Smooth muscle cell (in vitro differentiated cells): ENCODE results near the gene HTT. TPM values are rescaled to one million over a fixed set of nuclear protein-coding genes. Genes with fewer than 3 reads are reported as not detected.

Experiments
- DNase-seq: peaks from one replicate; lab custom pipeline; 2025; ENCODE audit not compliant: unreplicated experiment; lab: John Stamatoyannopoulos, UW
- H2AFZ ChIP-seq: fragments of 200-600 bp; sonication (generic); 2 replicates; pipeline ENCODE4 v1.6.0; 2016; ENCODE audit warnings: antibody characterized with exemption, low read depth, mild to moderate bottlenecking
- H3F3A ChIP-seq: fragments of 200-600 bp; sonication (generic); 2 replicates; pipeline ENCODE4 v1.6.0; 2017; ENCODE audit warnings: antibody characterized with exemption, low read depth
- H3K27ac ChIP-seq: fragments of 200-600 bp; sonication (generic); 2 replicates; pipeline ENCODE4 v1.5.1; 2016; ENCODE audit warnings: low read depth, mild to moderate bottlenecking
- H3K27me3 ChIP-seq: fragments of 200-600 bp; sonication (generic); 2 replicates; pipeline ENCODE4 v1.6.1; 2016; ENCODE audit warnings: low read depth, mild to moderate bottlenecking
- H3K36me3 ChIP-seq: fragments of 200-600 bp; sonication (generic); 2 replicates; pipeline ENCODE4 v1.5.1; 2016; ENCODE audit warnings: low read depth
- H3K4me1 ChIP-seq: fragments of 200-600 bp; sonication (generic); 2 replicates; pipeline ENCODE4 v1.5.1; 2016; ENCODE audit warnings: low read depth
- H3K4me2 ChIP-seq: fragments of 200-600 bp; sonication (generic); 2 replicates; pipeline ENCODE4 v1.6.0; 2016; ENCODE audit warnings: mild to moderate bottlenecking
- H3K4me3 ChIP-seq: fragments of 200-600 bp; sonication (generic); 2 replicates; pipeline ENCODE4 v1.5.1; 2016; ENCODE audit warnings: mild to moderate bottlenecking
- H3K79me2 ChIP-seq: fragments of 200-600 bp; sonication (generic); 2 replicates; pipeline ENCODE4 v1.6.0; 2016; ENCODE audit warnings: low read depth, mild to moderate bottlenecking
- H3K9ac ChIP-seq: fragments of 200-600 bp; sonication (generic); 2 replicates; pipeline ENCODE4 v1.6.0; 2016; ENCODE audit warnings: low read depth
- H3K9me3 ChIP-seq: fragments of 200-600 bp; sonication (generic); replicated peaks from 2 replicates; pipeline ENCODE4 v1.5.1; 2016; ENCODE audit warnings: low read depth
- H4K20me1 ChIP-seq: fragments of 200-600 bp; sonication (generic); 2 replicates; pipeline ENCODE4 v1.6.0; 2016; ENCODE audit warnings: low read depth
- WGBS: methylation state at CpG from one replicate; pipeline ENCODE4 v1.1.7; 2016; ENCODE audit warnings: low lambda C conversion rate; 5-methylcytosine and 5-hydroxymethylcytosine counted together
- polyA plus RNA-seq: library from polyadenylated mRNA; unstranded; fragments of >200 nt; fragmentation: Nextera tagmentation; extraction: Ambion mirVana; gene quantifications from 2 replicates; pipeline ENCODE4 v1.2.1, GENCODE V29; 2016
- total RNA-seq: library from RNA; depleted of rRNA; stranded (reverse); fragments of >200 nt; gene quantifications from 2 replicates; pipeline ENCODE4 v1.2.3, GENCODE V29; 2014
- TF ChIP-seq, protein P1 (sequence below): fragments of 200-600 bp; sonication (generic); IDR thresholded peaks from 2 replicates; pipeline ENCODE4 v1.5.1; 2017; ENCODE audit warnings: borderline replicate concordance, mild to moderate bottlenecking, antibody characterized with exemption; ENCODE audit not compliant: insufficient read depth, poor library complexity, severe bottlenecking

HTT gene
- total and polyA plus RNA-seq, 2 experiments from 2014 or later = 7.1 to 16.4 TPM

DNA sequence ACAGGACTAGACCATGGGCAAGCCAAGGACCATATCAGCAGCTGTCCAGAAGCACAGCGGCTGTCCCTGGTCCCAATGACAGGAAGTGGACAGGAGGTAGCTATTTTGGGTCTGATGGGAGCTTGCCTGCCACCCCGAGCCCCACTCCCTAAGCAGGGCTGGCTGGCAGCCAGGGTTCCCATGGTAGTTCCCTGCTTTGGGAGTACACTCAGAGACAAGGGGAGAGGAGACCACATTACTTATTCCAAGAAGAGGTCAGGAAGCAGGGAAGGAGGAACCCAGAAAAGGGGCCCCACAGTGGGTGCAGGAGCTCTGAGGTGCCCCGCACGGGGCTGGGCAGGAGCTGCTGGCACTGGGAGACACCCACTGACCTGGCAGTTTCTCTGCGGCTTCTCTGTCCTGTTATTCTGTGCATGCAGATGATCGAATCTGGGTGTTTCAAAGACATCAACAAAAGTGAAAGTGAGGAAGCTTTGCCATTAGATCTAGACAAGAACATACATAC is 36.5 kb upstream of the HTT start:
- no peak overlapping the region for H3K4me2 ChIP-seq
- no peaks in the 10 kb centered on the region for H3F3A ChIP-seq
- TF ChIP-seq, protein P1, sequence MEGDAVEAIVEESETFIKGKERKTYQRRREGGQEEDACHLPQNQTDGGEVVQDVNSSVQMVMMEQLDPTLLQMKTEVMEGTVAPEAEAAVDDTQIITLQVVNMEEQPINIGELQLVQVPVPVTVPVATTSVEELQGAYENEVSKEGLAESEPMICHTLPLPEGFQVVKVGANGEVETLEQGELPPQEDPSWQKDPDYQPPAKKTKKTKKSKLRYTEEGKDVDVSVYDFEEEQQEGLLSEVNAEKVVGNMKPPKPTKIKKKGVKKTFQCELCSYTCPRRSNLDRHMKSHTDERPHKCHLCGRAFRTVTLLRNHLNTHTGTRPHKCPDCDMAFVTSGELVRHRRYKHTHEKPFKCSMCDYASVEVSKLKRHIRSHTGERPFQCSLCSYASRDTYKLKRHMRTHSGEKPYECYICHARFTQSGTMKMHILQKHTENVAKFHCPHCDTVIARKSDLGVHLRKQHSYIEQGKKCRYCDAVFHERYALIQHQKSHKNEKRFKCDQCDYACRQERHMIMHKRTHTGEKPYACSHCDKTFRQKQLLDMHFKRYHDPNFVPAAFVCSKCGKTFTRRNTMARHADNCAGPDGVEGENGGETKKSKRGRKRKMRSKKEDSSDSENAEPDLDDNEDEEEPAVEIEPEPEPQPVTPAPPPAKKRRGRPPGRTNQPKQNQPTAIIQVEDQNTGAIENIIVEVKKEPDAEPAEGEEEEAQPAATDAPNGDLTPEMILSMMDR = no peak
- H3K27ac ChIP-seq = no peak overlapping the region
- no peak overlapping the region for H3K9ac ChIP-seq
- H4K20me1 ChIP-seq = no peaks in the 10 kb centered on the region
- no peak overlapping the region for H3K4me3 ChIP-seq
- no peaks in the 10 kb centered on the region for H3K9me3 ChIP-seq
- H3K79me2 ChIP-seq = no peaks in the 10 kb centered on the region
- H2AFZ ChIP-seq = no peak overlapping the region
- no peaks in the 10 kb centered on the region for H3K27me3 ChIP-seq
- DNase-seq = no peak
- no peaks in the 10 kb centered on the region for H3K4me1 ChIP-seq
- whole genome bisulfite sequencing = 88% methylated on average over 6 of the region's 6 CpGs
- no peaks in the 10 kb centered on the region for H3K36me3 ChIP-seq

- DNase-seq = no peak
- Histone ChIP-seq H3K4me1 (no peaks in the 10 kb centered on the region), H3K4me3 (no peak overlapping the region), H3K27me3 (peaks cover 4% of the 10 kb centered on the region), H3K79me2 (no peaks in the 10 kb centered on the region), H3K9me3 (no peaks in the 10 kb centered on the region), H2AFZ (no peak overlapping the region), H3K36me3 (no peaks in the 10 kb centered on the region), H3K4me2 (no peak overlapping the region), H4K20me1 (no peaks in the 10 kb centered on the region), H3F3A (no peaks in the 10 kb centered on the region), H3K27ac (no peak overlapping the region), H3K9ac (no peak overlapping the region)
- WGBS = 92% methylated on average over 8 of the region's 8 CpGs
- TF ChIP-seq, protein P1 = no peak
These were observed 34.6 kb upstream of the HTT start for GRCh38 chr4:3039706-3040366.

DNA sequence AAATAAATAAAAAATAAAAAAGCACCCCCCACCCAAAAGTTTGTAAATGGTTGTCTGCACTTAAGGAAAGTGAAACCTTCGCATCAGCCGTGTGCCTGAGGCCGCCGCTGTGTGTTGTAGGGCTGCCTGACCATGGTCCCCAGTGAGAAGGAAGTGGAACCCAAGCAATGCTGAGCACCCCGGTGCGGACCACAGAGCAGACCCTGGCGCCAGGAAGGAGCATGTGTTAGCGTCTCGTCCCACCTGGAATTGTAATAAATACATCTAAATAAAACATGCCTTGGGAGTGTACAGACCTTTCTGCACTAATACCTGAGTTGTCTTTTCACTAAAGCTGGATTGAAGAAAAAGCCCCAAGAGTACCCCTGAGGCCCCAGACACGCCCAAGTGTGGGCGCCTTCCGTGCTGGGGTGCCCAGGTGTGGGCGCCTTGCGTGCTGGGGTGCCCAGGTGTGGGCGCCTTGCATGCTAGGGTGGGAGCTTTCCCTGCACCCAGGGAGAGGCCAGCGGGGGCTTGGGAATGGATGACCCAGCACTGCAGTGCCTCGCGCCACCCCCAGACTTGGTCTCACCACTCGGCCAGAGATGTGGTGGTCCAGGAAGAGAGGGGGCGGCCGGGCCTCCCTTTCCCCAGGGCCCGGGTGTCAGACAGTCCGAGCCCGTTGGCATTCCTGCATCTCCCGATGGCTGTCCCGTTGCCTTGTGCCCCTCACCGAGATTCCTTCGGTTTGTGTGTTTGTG is 33.9 kb upstream of the HTT start:
- TF ChIP-seq, protein P1 = no peak
- Histone ChIP-seq H3K27me3 (peaks cover 4% of the 10 kb centered on the region), H4K20me1 (no peaks in the 10 kb centered on the region), H3K9me3 (no peaks in the 10 kb centered on the region), H3K27ac (no peak overlapping the region), H3K36me3 (no peaks in the 10 kb centered on the region), H2AFZ (no peak overlapping the region), H3K9ac (no peak overlapping the region), H3K4me3 (no peak overlapping the region), H3F3A (no peaks in the 10 kb centered on the region), H3K79me2 (no peaks in the 10 kb centered on the region), H3K4me1 (no peaks in the 10 kb centered on the region), H3K4me2 (no peak overlapping the region)
- no peak for DNase-seq
- WGBS = 93% methylated on average over 28 of the region's 28 CpGs
